BJ (cell line): ENCODE results near the gene NAA50. TPM values are rescaled to one million over a fixed set of nuclear protein-coding genes. Genes with fewer than 3 reads are reported as not detected.
A peak's percentile ranks its signal among the peaks of the same experiment; 100 is the strongest.

ENCODE experiments used
- CTCF ChIA-PET: fragments of 350-600 bp; formaldehyde crosslinking; extraction: SDS; loops from one replicate; lab custom pipeline; 2021; ENCODE audit warnings: antibody characterized with exemption, inconsistent platforms; lab: Yijun Ruan, JAX
- POLR2A ChIA-PET: fragments of 300-600 bp; sonication (Branson Sonifier 250); formaldehyde crosslinking; extraction: SDS; loops from one replicate; lab custom pipeline; 2021; ENCODE audit warnings: antibody characterized with exemption; lab: Charles Lee
- DNase-seq: peaks from one replicate; pipeline ENCODE4 v3.0.0-alpha.2; 2011; ENCODE audit warnings: low read depth
- H3K27me3 ChIP-seq: 2 replicates; pipeline ENCODE4 v1.6.0; 2011; ENCODE audit warnings: low read length; ENCODE audit not compliant: control insufficient read depth, insufficient read depth
- H3K36me3 ChIP-seq: 2 replicates; pipeline ENCODE4 v1.5.1; 2011; ENCODE audit warnings: low read length; ENCODE audit not compliant: control insufficient read depth, insufficient read depth
- H3K4me3 ChIP-seq: 2 replicates; pipeline ENCODE4 v1.5.1; 2011; ENCODE audit warnings: low read depth, mild to moderate bottlenecking, control low read depth, low read length
- polyA plus RNA-seq: library from polyadenylated mRNA; depleted of rRNA; stranded (reverse); fragments of >200 nt; gene quantifications from 2 replicates; pipeline ENCODE4 v1.2.3, GENCODE V29; 2011
- TF ChIP-seq, protein P1 (sequence below): IDR thresholded peaks from 2 replicates; pipeline ENCODE4 v1.5.1; 2011; ENCODE audit warnings: low read depth, mild to moderate bottlenecking, control low read depth, inconsistent platforms, low read length, moderate library complexity; ENCODE audit not compliant: insufficient read depth

The NAA50 gene
- polyA plus RNA-seq, 1 experiment: 32.0 TPM

- H3K36me3 ChIP-seq: no peaks in the 10 kb centered on the region; the same call in 1 of the 2 replicates
- no peak overlapping the region for H3K4me3 ChIP-seq
- no peaks in the 10 kb centered on the region for H3K27me3 ChIP-seq
- DNase-seq: peak; percentile 98
- POLR2A ChIA-PET: interaction anchor here (0.9 to 1.0 kb wide), 2 partner anchors 10 to 39 kb away, joined by 3 read pairs; no protein-coding TSS in a partner anchor
- TF ChIP-seq, protein P1, sequence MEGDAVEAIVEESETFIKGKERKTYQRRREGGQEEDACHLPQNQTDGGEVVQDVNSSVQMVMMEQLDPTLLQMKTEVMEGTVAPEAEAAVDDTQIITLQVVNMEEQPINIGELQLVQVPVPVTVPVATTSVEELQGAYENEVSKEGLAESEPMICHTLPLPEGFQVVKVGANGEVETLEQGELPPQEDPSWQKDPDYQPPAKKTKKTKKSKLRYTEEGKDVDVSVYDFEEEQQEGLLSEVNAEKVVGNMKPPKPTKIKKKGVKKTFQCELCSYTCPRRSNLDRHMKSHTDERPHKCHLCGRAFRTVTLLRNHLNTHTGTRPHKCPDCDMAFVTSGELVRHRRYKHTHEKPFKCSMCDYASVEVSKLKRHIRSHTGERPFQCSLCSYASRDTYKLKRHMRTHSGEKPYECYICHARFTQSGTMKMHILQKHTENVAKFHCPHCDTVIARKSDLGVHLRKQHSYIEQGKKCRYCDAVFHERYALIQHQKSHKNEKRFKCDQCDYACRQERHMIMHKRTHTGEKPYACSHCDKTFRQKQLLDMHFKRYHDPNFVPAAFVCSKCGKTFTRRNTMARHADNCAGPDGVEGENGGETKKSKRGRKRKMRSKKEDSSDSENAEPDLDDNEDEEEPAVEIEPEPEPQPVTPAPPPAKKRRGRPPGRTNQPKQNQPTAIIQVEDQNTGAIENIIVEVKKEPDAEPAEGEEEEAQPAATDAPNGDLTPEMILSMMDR: no peak
- CTCF ChIA-PET: interaction anchor here (0.6 to 2.3 kb wide), 2 partner anchors 38 to 70 kb away, joined by 3 to 7 read pairs; partner anchors contain the start of gene NAA50
Observed at GRCh38 chr3:113783463-113783862, 37.4 kb upstream of the NAA50 start.

- H3K4me3 ChIP-seq: no peak overlapping the region
- H3K27me3 ChIP-seq: no peaks in the 10 kb centered on the region
- TF ChIP-seq, protein P1: no peak
- no peaks in the 10 kb centered on the region for H3K36me3 ChIP-seq
- POLR2A ChIA-PET: no interaction called here
- CTCF ChIA-PET: no interaction called here
- DNase-seq: no peak
Observed at GRCh38 chr3:113776564-113776963, 30.5 kb upstream of the NAA50 start.

DNA sequence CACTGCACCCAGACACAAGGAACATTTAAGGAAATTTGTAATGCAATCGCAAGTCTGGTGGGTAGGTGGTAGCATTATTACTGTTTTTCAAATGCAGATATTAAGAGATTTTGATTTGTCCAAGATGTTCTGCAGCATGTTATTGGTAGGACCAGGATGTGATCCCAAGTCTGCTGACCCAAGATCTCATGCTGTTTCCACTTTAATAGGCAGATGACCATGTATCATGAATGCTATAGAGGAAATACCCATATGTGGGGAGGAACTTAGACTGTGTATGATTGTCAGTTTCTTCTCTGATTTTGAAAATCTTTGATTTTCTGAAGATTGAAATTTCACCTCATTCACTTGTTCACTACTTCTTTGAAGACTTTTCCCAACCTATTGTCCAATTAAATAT lies 29.5 kb upstream of the NAA50 start:
- TF ChIP-seq, protein P1: no peak
- POLR2A ChIA-PET: no interaction called here
- Histone ChIP-seq H3K36me3 (no peaks in the 10 kb centered on the region), H3K27me3 (no peaks in the 10 kb centered on the region), H3K4me3 (no peak overlapping the region)
- DNase-seq: no peak
- CTCF ChIA-PET: no interaction called here

GRCh38 chr3:113773381-113773780 lies 27.3 kb upstream of the NAA50 start:
- peak; percentile 71 for DNase-seq
- Histone ChIP-seq H3K27me3 (no peaks in the 10 kb centered on the region), H3K36me3 (no peaks in the 10 kb centered on the region), H3K4me3 (no peak overlapping the region)
- ChIA-PET POLR2A (interaction anchor here (0.8 kb wide), 1 partner anchor 10 kb away, joined by 3 read pairs; no protein-coding TSS in a partner anchor), CTCF (interaction anchor here (0.8 to 1.5 kb wide), 2 partner anchors 27 to 37 kb away, joined by 3 read pairs; partner anchors contain the start of genes ATP6V1A and NAA50)
- TF ChIP-seq, protein P1: no peak

GRCh38 chr3:113771993-113772392 lies 25.9 kb upstream of the NAA50 start:
- H3K36me3 ChIP-seq: no peaks in the 10 kb centered on the region
- no peak for DNase-seq
- ChIA-PET CTCF (no interaction called here), POLR2A (no interaction called here)
- TF ChIP-seq, protein P1: no peak
- no peaks in the 10 kb centered on the region for H3K27me3 ChIP-seq
- H3K4me3 ChIP-seq: no peak overlapping the region
